ENCODE measurements around the gene CFAP77. TPM values are rescaled to one million over a fixed set of nuclear protein-coding genes. Genes with fewer than 3 reads are reported as not detected.

Gene CFAP77
- total RNA-seq, 4 donors from 2014 or later, result 0.44 TPM; not detected in 3

GRCh38 chr9:132556235-132556634, 146.2 kb downstream of the CFAP77 start:
- intact Hi-C loops (cut with DNase I), result no loop called here
- Histone ChIP-seq H3K27me3 (no peaks in the 10 kb centered on the region), H3K4me3 (replicated peaks in 1 of 3) (no peak overlapping the region), H3K36me3 (no peaks in the 10 kb centered on the region), H3K9me3 (no peaks in the 10 kb centered on the region), H3K27ac (no peak overlapping the region), H3K4me1 (peaks cover 0 to 7% of the 10 kb centered on the region in 2 donors)
- DNase-seq, result no peak
- TF ChIP-seq, protein P1, sequence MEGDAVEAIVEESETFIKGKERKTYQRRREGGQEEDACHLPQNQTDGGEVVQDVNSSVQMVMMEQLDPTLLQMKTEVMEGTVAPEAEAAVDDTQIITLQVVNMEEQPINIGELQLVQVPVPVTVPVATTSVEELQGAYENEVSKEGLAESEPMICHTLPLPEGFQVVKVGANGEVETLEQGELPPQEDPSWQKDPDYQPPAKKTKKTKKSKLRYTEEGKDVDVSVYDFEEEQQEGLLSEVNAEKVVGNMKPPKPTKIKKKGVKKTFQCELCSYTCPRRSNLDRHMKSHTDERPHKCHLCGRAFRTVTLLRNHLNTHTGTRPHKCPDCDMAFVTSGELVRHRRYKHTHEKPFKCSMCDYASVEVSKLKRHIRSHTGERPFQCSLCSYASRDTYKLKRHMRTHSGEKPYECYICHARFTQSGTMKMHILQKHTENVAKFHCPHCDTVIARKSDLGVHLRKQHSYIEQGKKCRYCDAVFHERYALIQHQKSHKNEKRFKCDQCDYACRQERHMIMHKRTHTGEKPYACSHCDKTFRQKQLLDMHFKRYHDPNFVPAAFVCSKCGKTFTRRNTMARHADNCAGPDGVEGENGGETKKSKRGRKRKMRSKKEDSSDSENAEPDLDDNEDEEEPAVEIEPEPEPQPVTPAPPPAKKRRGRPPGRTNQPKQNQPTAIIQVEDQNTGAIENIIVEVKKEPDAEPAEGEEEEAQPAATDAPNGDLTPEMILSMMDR (IDR thresholded peaks at IDR 0.05), result no peak
- TF ChIP-seq POLR2A (IDR thresholded peaks at IDR 0.05), result no peak
- 68 to 75% methylated on average over 5 to 6 of the region's 6 CpGs for WGBS, 2 donors

GRCh38 chr9:132556714-132557113, 146.7 kb downstream of the CFAP77 start:
- H3K36me3 ChIP-seq, result no peaks in the 10 kb centered on the region
- H3K27me3 ChIP-seq, result no peaks in the 10 kb centered on the region
- TF ChIP-seq, protein P1 (IDR thresholded peaks at IDR 0.05), result no peak
- no peak for TF ChIP-seq POLR2A (IDR thresholded peaks at IDR 0.05)
- no peak overlapping the region for H3K4me3 ChIP-seq (replicated peaks in 1 of 3)
- 67 to 73% methylated on average over 26 of the region's 26 CpGs for WGBS, 2 donors
- H3K4me1 ChIP-seq, result peaks cover 0 to 12% of the 10 kb centered on the region in 2 donors
- H3K9me3 ChIP-seq, result no peaks in the 10 kb centered on the region
- no peak overlapping the region for H3K27ac ChIP-seq
- DNase-seq, result no peak
- intact Hi-C loops (cut with DNase I), result no loop called here

DNA sequence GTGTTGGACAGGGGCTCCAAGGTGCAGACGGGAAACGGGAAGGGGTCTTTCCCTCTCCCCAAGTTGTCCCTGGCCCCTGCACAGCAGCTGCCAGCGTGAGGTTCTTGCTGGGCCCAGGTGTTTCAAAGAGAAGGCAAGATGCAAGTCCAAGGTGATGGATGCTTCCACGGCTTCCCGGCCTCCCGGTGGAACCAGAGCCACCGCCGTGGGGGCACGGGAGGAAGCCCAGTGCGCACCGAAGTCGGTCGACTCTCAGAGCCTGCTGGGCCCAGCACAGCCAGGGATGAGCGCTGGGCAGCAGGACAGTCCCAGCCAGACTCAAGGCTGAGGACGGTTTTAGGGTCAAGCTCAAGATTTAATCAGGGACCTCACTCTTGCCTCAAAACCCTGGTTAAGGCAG, 147.1 kb downstream of the CFAP77 start:
- H3K36me3 ChIP-seq, result no peaks in the 10 kb centered on the region
- DNase-seq, result no peak
- no peak overlapping the region for H3K4me3 ChIP-seq (replicated peaks in 1 of 3)
- H3K4me1 ChIP-seq, result peaks cover 0 to 12% of the 10 kb centered on the region in 2 donors
- WGBS, 2 donors, result 89 to 94% methylated on average over 15 of the region's 15 CpGs
- intact Hi-C loops (cut with DNase I), result no loop called here
- no peak overlapping the region for H3K27ac ChIP-seq
- H3K27me3 ChIP-seq, result no peaks in the 10 kb centered on the region
- no peaks in the 10 kb centered on the region for H3K9me3 ChIP-seq
- TF ChIP-seq, protein P1 (IDR thresholded peaks at IDR 0.05), result no peak
- no peak for TF ChIP-seq POLR2A (IDR thresholded peaks at IDR 0.05)

GRCh38 chr9:132559711-132560110, 149.7 kb downstream of the CFAP77 start:
- intact Hi-C loops (cut with DNase I), result no loop called here
- no peaks in the 10 kb centered on the region for H3K36me3 ChIP-seq
- DNase-seq, result no peak
- H3K4me1 ChIP-seq, result peaks cover 0 to 12% of the 10 kb centered on the region in 2 donors
- TF ChIP-seq, protein P1 (IDR thresholded peaks at IDR 0.05), result no peak
- no peak for TF ChIP-seq POLR2A (IDR thresholded peaks at IDR 0.05)
- H3K4me3 ChIP-seq (replicated peaks in 1 of 3), result no peak overlapping the region
- 90% methylated on average over 2 of the region's 2 CpGs for WGBS, 2 donors
- no peaks in the 10 kb centered on the region for H3K27me3 ChIP-seq
- no peak overlapping the region for H3K27ac ChIP-seq
- H3K9me3 ChIP-seq, result no peaks in the 10 kb centered on the region

DNA sequence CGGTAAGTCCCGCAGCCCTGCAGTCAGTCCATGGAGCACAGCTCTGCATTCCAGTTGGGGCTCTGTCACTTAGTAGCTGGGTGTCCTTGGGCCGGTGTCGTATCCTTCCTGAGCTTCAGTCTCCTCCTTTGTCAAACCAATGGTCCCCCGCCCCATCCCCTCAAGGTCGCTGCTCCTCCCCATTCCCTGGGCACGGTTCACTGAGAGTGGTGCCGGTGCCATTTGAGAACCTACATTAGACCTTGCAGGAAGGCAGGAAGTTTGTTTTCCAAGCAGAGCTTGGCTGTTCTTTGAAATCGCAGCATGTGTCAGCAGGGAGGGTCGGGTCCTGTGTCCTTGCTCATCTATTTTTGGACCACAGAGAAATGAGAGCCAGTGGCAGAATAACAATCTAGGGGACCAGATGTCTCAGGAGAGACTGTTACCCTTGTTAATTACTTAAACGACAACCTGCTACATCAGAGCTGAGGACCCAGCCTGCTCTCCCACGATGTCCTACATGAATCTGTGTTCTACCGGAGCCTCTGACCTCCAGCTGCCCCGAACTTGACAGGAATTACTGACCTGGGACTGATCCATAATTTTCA, 150.7 kb downstream of the CFAP77 start:
- WGBS, 2 donors, result 18 to 28% methylated on average over 14 of the region's 14 CpGs
- intact Hi-C loops (cut with DNase I), result no loop called here

More for the DNA sequence above, 150.7 kb downstream of the CFAP77 start:
- peak in 1 of 2 donors; percentile 18 for DNase-seq
- peaks cover 0 to 12% of the 10 kb centered on the region in 2 donors for H3K4me1 ChIP-seq
- no peak overlapping the region for H3K4me3 ChIP-seq (replicated peaks in 1 of 3)
- no peaks in the 10 kb centered on the region for H3K36me3 ChIP-seq
- no peak overlapping the region for H3K27ac ChIP-seq
- TF ChIP-seq, protein P1 (IDR thresholded peaks at IDR 0.05), result no peak
- no peak for TF ChIP-seq POLR2A (IDR thresholded peaks at IDR 0.05)
- no peaks in the 10 kb centered on the region for H3K9me3 ChIP-seq
- H3K27me3 ChIP-seq, result no peaks in the 10 kb centered on the region
